Upper lobe of left lung (tissue), 6 donors: Measurements from ENCODE around the gene KRABD2.

Experiments used
- ATAC-seq, 2 donors: fragments of 200-7000 bp; cut with Tn5 transposase; one replicate each; pipeline ENCODE4 v1.9.1; 2022; ENCODE audit warnings: mild to moderate bottlenecking in 2 of 2, moderate library complexity in 2 of 2; ENCODE audit not compliant: low FRiP score in 2 of 2
- DNase-seq, 2 donors: peaks; one replicate each; pipeline ENCODE4 v3.0.0-alpha.2; 2019 to 2020
- H3K27ac ChIP-seq, 4 donors: fragments of 200-600 bp; sonication (generic); one replicate each; pipeline ENCODE4 v1.5.1; 2016 to 2019
- H3K27me3 ChIP-seq, 4 donors: fragments of 200-600 bp; sonication (generic); one replicate each; pipeline ENCODE4 v1.5.1; 2017 to 2019
- H3K36me3 ChIP-seq, 4 donors: fragments of 200-600 bp; sonication (generic); one replicate each; pipeline ENCODE4 v1.5.1; 2016 to 2019
- H3K4me1 ChIP-seq, 4 donors: fragments of 200-600 bp; sonication (generic); one replicate each; pipeline ENCODE4 v1.5.1; 2018 to 2019
- H3K4me3 ChIP-seq, 4 donors: fragments of 200-600 bp; sonication (generic); one replicate each; pipeline ENCODE4 v1.5.1; 2017 to 2019; ENCODE audit warnings: mild to moderate bottlenecking in 2 of 4, moderate library complexity in 1 of 4
- H3K9me3 ChIP-seq, 4 donors: fragments of 200-600 bp; sonication (generic); one replicate each; pipeline ENCODE4 v1.5.1; 2018 to 2019
- CTCF ChIP-seq, 6 experiments: fragments of 450-650 bp in 4 of 6; fragments of 200-600 bp in 2 of 6; sonication (generic) in 2 of 6; IDR thresholded peaks; one replicate each; pipeline ENCODE4 v1.5.1; 2016 to 2019; ENCODE audit warnings: antibody characterized with exemption in 6 of 6
- EP300 ChIP-seq, 4 donors: sonication (generic); formaldehyde crosslinking; IDR thresholded peaks; one replicate each; pipeline ENCODE4 v1.5.1; 2017; ENCODE audit warnings: antibody characterized with exemption in 4 of 4, control low read depth in 2 of 4
- POLR2A ChIP-seq, 4 donors: fragments of 450-650 bp; IDR thresholded peaks; one replicate each; pipeline ENCODE4 v1.5.1; 2016 to 2017; ENCODE audit warnings: antibody characterized with exemption in 4 of 4, mild to moderate bottlenecking in 2 of 4
- POLR2AphosphoS5 ChIP-seq, 2 donors: sonication (generic); formaldehyde crosslinking; IDR thresholded peaks; one replicate each; pipeline ENCODE4 v1.5.1; 2017; ENCODE audit warnings: antibody characterized with exemption in 2 of 2
- WGBS, 2 donors: methylation state at CpG; one replicate each; pipeline ENCODE4 v1.1.5; 2017 to 2018; 5-methylcytosine and 5-hydroxymethylcytosine counted together
- donor health status: DM: no; HTN: no; CAD: no; lungs with moderate emphysema.
- donor health status: DM: no; HTN: yes; CAD: no; lungs with severe emphysema.

Gene KRABD2

GRCh38 chr17:8372422-8372821 lies 4.1 kb downstream of the KRABD2 start:
- DNase-seq, result no peak
- H3K36me3 ChIP-seq, result peaks cover 4 to 34% (median 15%) of the 10 kb centered on the region in 4 donors
- TF ChIP-seq POLR2AphosphoS5 (IDR thresholded peaks at IDR 0.05) (no peak), CTCF (IDR thresholded peaks at IDR 0.05) (no peak), EP300 (IDR thresholded peaks at IDR 0.05) (no peak)
- 81 to 87% methylated on average over 7 of the region's 7 CpGs for WGBS, 2 donors
- no peak overlapping the region for H3K27ac ChIP-seq
- ATAC-seq, result no peak
- H3K4me1 ChIP-seq, result peaks cover 15 to 21% (median 19%) of the 10 kb centered on the region in 4 donors
- H3K9me3 ChIP-seq, result no peaks in the 10 kb centered on the region
- H3K4me3 ChIP-seq, result no peak overlapping the region
- no peaks in the 10 kb centered on the region for H3K27me3 ChIP-seq

- H3K4me1 ChIP-seq, result peaks cover 11 to 16% (median 15%) of the 10 kb centered on the region in 4 donors
- 62 to 80% methylated on average over 4 of the region's 4 CpGs for WGBS, 2 donors
- no peak for TF ChIP-seq EP300 (IDR thresholded peaks at IDR 0.05)
- no peak for TF ChIP-seq CTCF (IDR thresholded peaks at IDR 0.05)
- TF ChIP-seq POLR2A (IDR thresholded peaks at IDR 0.05), result no peak
- no peak for TF ChIP-seq POLR2AphosphoS5 (IDR thresholded peaks at IDR 0.05)
- H3K4me3 ChIP-seq, result no peak overlapping the region
- DNase-seq (no peak), ATAC-seq (no peak)
- peaks cover 4 to 28% (median 9%) of the 10 kb centered on the region in 4 donors for H3K36me3 ChIP-seq
- H3K27me3 ChIP-seq, result no peaks in the 10 kb centered on the region
- no peak overlapping the region for H3K27ac ChIP-seq
- no peaks in the 10 kb centered on the region for H3K9me3 ChIP-seq
Observed at GRCh38 chr17:8371786-8372185, 4.7 kb downstream of the KRABD2 start.

DNA sequence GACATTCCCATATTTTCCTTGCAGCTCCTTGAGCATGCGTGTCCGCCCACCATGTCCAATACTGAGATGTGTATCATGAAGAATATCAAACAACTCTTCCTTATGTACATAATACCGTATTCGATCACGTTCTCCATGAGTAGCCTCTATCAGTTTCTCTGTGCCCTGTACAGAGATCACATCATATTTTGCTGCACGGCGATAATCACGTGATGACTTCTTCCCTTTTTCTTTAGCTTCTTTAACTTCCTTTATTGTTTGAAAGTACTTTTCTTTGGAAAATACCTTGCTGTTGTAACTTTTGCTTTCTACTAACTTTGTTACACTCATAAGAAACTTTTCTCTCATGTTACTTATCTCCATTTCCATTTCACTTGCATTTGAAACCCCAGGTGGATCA lies 6.6 kb downstream of the KRABD2 start:
- 79 to 83% methylated on average over 8 of the region's 8 CpGs for WGBS, 2 donors
- no peak for TF ChIP-seq POLR2A (IDR thresholded peaks at IDR 0.05)
- no peak for TF ChIP-seq EP300 (IDR thresholded peaks at IDR 0.05)
- TF ChIP-seq CTCF (IDR thresholded peaks at IDR 0.05), result no peak
- peaks cover 4 to 9% (median 7%) of the 10 kb centered on the region in 4 donors for H3K4me1 ChIP-seq
- H3K4me3 ChIP-seq, result no peak overlapping the region
- H3K9me3 ChIP-seq, result no peaks in the 10 kb centered on the region
- DNase-seq, result no peak
- no peak overlapping the region for H3K27ac ChIP-seq
- H3K27me3 ChIP-seq, result no peaks in the 10 kb centered on the region
- ATAC-seq, result no peak
- peaks cover 4 to 28% (median 8%) of the 10 kb centered on the region in 4 donors for H3K36me3 ChIP-seq

- H3K4me3 ChIP-seq, result no peak overlapping the region
- TF ChIP-seq POLR2A (IDR thresholded peaks at IDR 0.05) (no peak), EP300 (IDR thresholded peaks at IDR 0.05) (no peak), POLR2AphosphoS5 (IDR thresholded peaks at IDR 0.05) (no peak), CTCF (IDR thresholded peaks at IDR 0.05) (no peak)
- no peak for ATAC-seq
Observed at GRCh38 chr17:8368193-8368592, 8.3 kb downstream of the KRABD2 start.

DNA sequence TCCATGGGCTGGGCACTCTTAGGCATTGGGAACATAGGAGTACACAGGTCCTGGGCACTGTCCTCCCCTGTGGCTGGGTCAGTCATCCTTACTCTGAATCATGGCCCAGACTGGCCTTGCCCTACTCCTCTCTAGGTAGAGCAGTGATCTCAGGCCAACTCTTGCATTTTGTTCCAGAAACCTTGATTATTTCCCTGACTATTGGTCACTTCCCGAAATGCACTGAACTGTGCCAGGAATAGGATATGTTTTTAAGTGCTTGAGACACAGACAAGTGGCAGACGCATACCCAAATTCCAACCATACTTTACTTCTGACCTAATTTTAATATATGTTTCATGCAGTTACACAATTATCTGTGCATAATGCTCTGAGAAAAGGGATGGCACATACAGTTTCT lies 10.3 kb downstream of the KRABD2 start:
- DNase-seq (no peak), ATAC-seq (peak in 1 of 2 donors; percentile 73)
- peak in 2 of 4 donors; percentile 33 to 34 for TF ChIP-seq EP300 (IDR thresholded peaks at IDR 0.05)
- TF ChIP-seq POLR2AphosphoS5 (IDR thresholded peaks at IDR 0.05), result peak in 1 of 2 donors; percentile 59
- TF ChIP-seq CTCF (IDR thresholded peaks at IDR 0.05), result no peak
- TF ChIP-seq POLR2A (IDR thresholded peaks at IDR 0.05), result no peak
- Histone ChIP-seq H3K27me3 (no peaks in the 10 kb centered on the region), H3K4me1 (peaks cover 7 to 16% (median 7%) of the 10 kb centered on the region in 4 donors), H3K9me3 (no peaks in the 10 kb centered on the region), H3K27ac (peak overlapping the region in 1 of 4 donors; percentile 13), H3K36me3 (peaks cover 4 to 25% (median 8%) of the 10 kb centered on the region in 4 donors), H3K4me3 (no peak overlapping the region)
- WGBS, 2 donors, result 46 to 60% methylated on average over 2 of the region's 2 CpGs

More at GRCh38 chr17:8368193-8368592, 8.3 kb downstream of the KRABD2 start:
- no peaks in the 10 kb centered on the region for H3K9me3 ChIP-seq
- peaks cover 4 to 28% (median 8%) of the 10 kb centered on the region in 4 donors for H3K36me3 ChIP-seq
- 94 to 95% methylated on average over 3 of the region's 3 CpGs for WGBS, 2 donors
- no peaks in the 10 kb centered on the region for H3K27me3 ChIP-seq
- no peak for DNase-seq
- H3K4me1 ChIP-seq, result peaks cover 4 to 9% (median 7%) of the 10 kb centered on the region in 4 donors
- H3K27ac ChIP-seq, result no peak overlapping the region
